IMR-90 (cell line): Measurements from ENCODE around the gene PTN. TPM values are rescaled to one million over a fixed set of nuclear protein-coding genes. Genes with fewer than 3 reads are reported as not detected.

Experiments
- ATAC-seq: fragments of 200-7000 bp; cut with Tn5 transposase; 2 replicates; pipeline ENCODE4 v1.9.1; 2020; ENCODE audit warnings: low read depth, mild to moderate bottlenecking, moderate library complexity
- BruUV-seq: library from RNA; stranded (reverse); fragments of 400-500 nt; replicated peaks from 2 replicates; lab custom pipeline; 2021; lab: Mats Ljungman, UMichigan
- CTCF ChIA-PET: fragments of 300-600 bp; formaldehyde crosslinking; extraction: SDS; loops from one replicate; lab custom pipeline; 2021; ENCODE audit warnings: antibody characterized with exemption; lab: Yijun Ruan, JAX
- POLR2A ChIA-PET: fragments of 300-600 bp; sonication (Branson Sonifier 250); formaldehyde crosslinking; loops from one replicate; lab custom pipeline; 2022; ENCODE audit warnings: antibody characterized with exemption; ENCODE audit not compliant: unreplicated experiment; lab: Charles Lee
- DNase-seq: peaks from one replicate; pipeline ENCODE4 v3.0.0; 2013
- H2AFZ ChIP-seq: replicated peaks from 2 replicates; pipeline ENCODE3; 2013; ENCODE audit warnings: low read length, mild to moderate bottlenecking; ENCODE audit not compliant: poor library complexity
- H2AK5ac ChIP-seq: 2 replicates; pipeline ENCODE4 v1.6.1; 2013; ENCODE audit warnings: low read depth, low read length, inconsistent platforms
- H2AK9ac ChIP-seq: replicated peaks from 2 replicates; pipeline ENCODE3; 2013; ENCODE audit warnings: mild to moderate bottlenecking, low read depth, low read length, moderate library complexity; ENCODE audit not compliant: poor library complexity
- H2BK120ac ChIP-seq: 2 replicates; pipeline ENCODE4 v1.6.1; 2013; ENCODE audit warnings: low read depth, low read length, inconsistent platforms
- H2BK15ac ChIP-seq: 3 replicates; pipeline ENCODE4 v1.6.1; 2013; ENCODE audit warnings: low read depth, low read length, inconsistent platforms
- H2BK20ac ChIP-seq: 2 replicates; pipeline ENCODE4 v1.6.1; 2013; ENCODE audit warnings: low read depth, mild to moderate bottlenecking, inconsistent platforms, low read length, moderate library complexity
- H2BK5ac ChIP-seq: 2 replicates; pipeline ENCODE4 v1.6.1; 2013; ENCODE audit warnings: mild to moderate bottlenecking, low read depth, low read length, inconsistent platforms; ENCODE audit not compliant: poor library complexity, severe bottlenecking
- H3K14ac ChIP-seq: replicated peaks from 2 replicates; pipeline ENCODE4 v1.6.1; 2013; ENCODE audit warnings: low read depth, low read length, inconsistent platforms
- H3K18ac ChIP-seq: 2 replicates; pipeline ENCODE4 v1.6.1; 2013; ENCODE audit warnings: low read depth, low read length, control low read depth
- H3K23ac ChIP-seq: 2 replicates; pipeline ENCODE4 v1.6.1; 2013; ENCODE audit warnings: low read depth, low read length, inconsistent platforms
- H3K27ac ChIP-seq: 2 replicates; pipeline ENCODE4 v1.5.1; 2013; ENCODE audit warnings: mild to moderate bottlenecking, control low read depth, low read length; ENCODE audit not compliant: insufficient read depth
- H3K27me3 ChIP-seq: 2 replicates; pipeline ENCODE4 v1.6.1; 2013; ENCODE audit warnings: low read length; ENCODE audit not compliant: control insufficient read depth, insufficient read depth
- H3K36me3 ChIP-seq: 2 replicates; pipeline ENCODE4 v1.6.1; 2013; ENCODE audit warnings: low read length, mixed read lengths; ENCODE audit not compliant: control insufficient read depth, insufficient read depth
- H3K4ac ChIP-seq: 2 replicates; pipeline ENCODE4 v1.6.1; 2013; ENCODE audit warnings: low read depth, low read length, inconsistent platforms
- H3K4me1 ChIP-seq: 2 replicates; pipeline ENCODE4 v1.6.1; 2013; ENCODE audit warnings: low read length, mixed read lengths; ENCODE audit not compliant: control insufficient read depth, insufficient read depth
- H3K4me2 ChIP-seq: 2 replicates; pipeline ENCODE4 v1.6.1; 2013; ENCODE audit warnings: low read depth, mild to moderate bottlenecking, control low read depth, low read length, moderate library complexity
- H3K4me3 ChIP-seq: 2 replicates; pipeline ENCODE4 v1.5.1; 2013; ENCODE audit warnings: low read depth, mild to moderate bottlenecking, control low read depth, low read length, moderate library complexity; ENCODE audit not compliant: insufficient read depth
- H3K56ac ChIP-seq: 2 replicates; pipeline ENCODE4 v1.6.1; 2013; ENCODE audit warnings: low read length, inconsistent platforms; ENCODE audit not compliant: insufficient read depth; ENCODE audit errors: extremely low read depth
- H3K79me1 ChIP-seq, 2 experiments: 2 replicates each; pipeline ENCODE4 v1.6.1; 2013; ENCODE audit warnings: low read length in 2 of 2, inconsistent platforms in 1 of 2, low read depth in 1 of 2
- H3K9ac ChIP-seq: 2 replicates; pipeline ENCODE4 v1.6.1; 2013; ENCODE audit warnings: low read depth, low read length, control low read depth
- H3K9me1 ChIP-seq: 2 replicates; pipeline ENCODE4 v1.6.1; 2013; ENCODE audit warnings: low read length, inconsistent platforms; ENCODE audit not compliant: insufficient read depth
- H3K9me3 ChIP-seq: 2 replicates; pipeline ENCODE4 v1.6.1; 2013; ENCODE audit warnings: low read length; ENCODE audit not compliant: control insufficient read depth, insufficient read depth
- H4K20me1 ChIP-seq: 2 replicates; pipeline ENCODE4 v1.6.1; 2013; ENCODE audit warnings: low read length, inconsistent platforms; ENCODE audit not compliant: insufficient read depth
- H4K5ac ChIP-seq: 2 replicates; pipeline ENCODE4 v1.6.1; 2013; ENCODE audit warnings: mild to moderate bottlenecking, low read depth, low read length, control low read depth
- H4K8ac ChIP-seq, 2 experiments: 2 replicates each; pipeline ENCODE4 v1.6.1; 2013; ENCODE audit warnings: low read depth in 2 of 2, low read length in 2 of 2, control low read depth in 1 of 2, inconsistent platforms in 1 of 2
- H4K91ac ChIP-seq: 2 replicates; pipeline ENCODE4 v1.6.1; 2013; ENCODE audit warnings: low read depth, low read length, inconsistent platforms; ENCODE audit not compliant: insufficient read depth
- BHLHE40 ChIP-seq: fragments of 150-350 bp; IDR thresholded peaks from 2 replicates; pipeline ENCODE4 v1.6.1; 2016; ENCODE audit warnings: mild to moderate bottlenecking, low read depth, low read length
- RAD21 ChIP-seq: IDR thresholded peaks from 2 replicates; pipeline ENCODE4 v1.6.1; 2012; ENCODE audit warnings: low read length, improper control_type of control experiment
- WGBS, 2 experiments: methylation state at CpG; one replicate each; pipeline versions ENCODE4 v1.1.5 to v1.1.7; 2013; ENCODE audit warnings: missing lambda C conversion rate in 2 of 2; ENCODE audit not compliant: insufficient read length in 1 of 2; ENCODE audit errors: extremely low coverage in 2 of 2; 5-methylcytosine and 5-hydroxymethylcytosine counted together
- dilution Hi-C: fragments of 300-500 bp; cut with HindIII; formaldehyde crosslinking; loops from one replicate; pipeline ENCODE4 v1.14.3; 2018; ENCODE audit warnings: low sequenced_read_pairs; ENCODE audit not compliant: unreplicated experiment
- in situ Hi-C: fragments of 300-500 bp; cut with MboI; formaldehyde crosslinking; loops from 3 replicates; pipeline ENCODE4 v1.14.3; 2019; ENCODE audit warnings: low sequenced_read_pairs, inconsistent platforms, mixed read lengths
- intact Hi-C: fragments of 100-400 bp; cut with micrococcal nuclease; formaldehyde crosslinking; loops from 2 replicates; pipeline ENCODE4 v1.10.0; 2022
- polyA plus RNA-seq, 3 experiments: library from polyadenylated mRNA; depleted of rRNA; stranded (reverse); fragments of >200 nt; gene quantifications; 2 replicates each; pipeline ENCODE4 v1.2.3, GENCODE V29; 2012; ENCODE audit warnings: low replicate concordance in 1 of 3
- total RNA-seq: library from RNA; depleted of rRNA; stranded (reverse); fragments of >200 nt; gene quantifications from 2 replicates; pipeline ENCODE4 v1.2.3, GENCODE V29; 2012

PTN gene
- total and polyA plus RNA-seq, 2 of the 4 experiments (the other 2 are of a cell fraction): 61.7 to 186 TPM

DNA sequence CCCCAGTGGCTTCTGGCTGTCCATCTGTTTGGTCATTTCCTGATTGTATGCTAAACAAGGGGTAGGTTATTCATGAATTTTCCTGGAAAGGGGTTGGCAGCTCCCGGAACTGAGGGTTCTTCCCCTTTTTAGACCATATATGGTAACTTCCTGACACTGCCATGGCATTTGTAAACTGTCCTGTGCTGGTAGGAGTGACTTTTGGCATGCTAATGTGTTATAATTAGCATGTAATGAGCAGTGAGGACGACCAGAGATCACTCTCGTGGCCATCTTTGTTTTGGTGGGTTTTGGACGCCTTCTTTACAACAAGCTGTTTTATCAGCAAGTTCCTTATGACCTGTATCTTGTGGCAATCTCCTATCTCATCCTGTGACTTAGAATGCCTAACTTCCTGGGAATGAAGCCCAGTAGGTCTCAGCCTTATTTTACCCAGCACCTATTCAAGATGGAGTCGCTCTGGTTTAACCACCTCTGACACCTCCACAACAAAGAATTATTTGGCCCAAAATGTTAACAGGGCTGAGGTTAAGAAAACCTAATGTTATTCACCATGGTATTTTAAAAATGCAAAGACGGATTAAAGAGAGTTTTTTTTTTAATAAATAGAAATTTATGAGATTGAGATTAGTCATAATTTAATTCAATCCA lies 2.4 kb upstream of the PTN start:
- DNase-seq (no peak), ATAC-seq (no peak)
- H3K14ac ChIP-seq: no peak overlapping the region
- no peak overlapping the region for H4K5ac ChIP-seq
- no peaks in the 10 kb centered on the region for H3K27me3 ChIP-seq
- no peaks in the 10 kb centered on the region for H3K4me1 ChIP-seq
- no peaks in the 10 kb centered on the region for H3K36me3 ChIP-seq
- no peak overlapping the region for H2BK20ac ChIP-seq
- in situ Hi-C loops: no loop called here
- no peak overlapping the region for H4K91ac ChIP-seq
- intact Hi-C loops: loop anchor here (10.0 kb wide), 1 partner anchor 341 kb away; no protein-coding TSS in a partner anchor
- no TSS peak for BruUV-seq
- no peak overlapping the region for H3K18ac ChIP-seq
- no peak overlapping the region for H2BK15ac ChIP-seq
- H2BK120ac ChIP-seq: no peak overlapping the region
- POLR2A ChIA-PET: no interaction called here
- H4K20me1 ChIP-seq: no peaks in the 10 kb centered on the region
- no peak overlapping the region for H3K4me3 ChIP-seq
- no peak overlapping the region for H4K8ac ChIP-seq
- 100% methylated on average over 1 of the region's 6 CpGs; no CpG with 5 or more reads in 1 of the 2 experiments for WGBS, 2 experiments
- dilution Hi-C loops: no loop called here
- H3K79me1 ChIP-seq: peaks cover 0 to 15% of the 10 kb centered on the region in 2 experiments; a peak in 2 of 4 replicates
- H2AK9ac ChIP-seq: no peak overlapping the region
- H2AFZ ChIP-seq: no peak overlapping the region
- no peaks in the 10 kb centered on the region for H3K9me3 ChIP-seq
- H2AK5ac ChIP-seq: no peak overlapping the region
- H3K9ac ChIP-seq: no peak overlapping the region
- no peaks in the 10 kb centered on the region for H3K9me1 ChIP-seq
- CTCF ChIA-PET: interaction anchor here (1.3 kb wide), 1 partner anchor 17 kb away, joined by 3 read pairs; no protein-coding TSS in a partner anchor
- no peak overlapping the region for H3K23ac ChIP-seq
- H3K27ac ChIP-seq: no peak overlapping the region
- no peak overlapping the region for H2BK5ac ChIP-seq
- no peak overlapping the region for H3K4me2 ChIP-seq
- no peak overlapping the region for H3K56ac ChIP-seq
- H3K4ac ChIP-seq: no peak overlapping the region
- TF ChIP-seq BHLHE40 (no peak), RAD21 (no peak)
